ENCODE measurements around the gene NUTF2. TPM values are rescaled to one million over a fixed set of nuclear protein-coding genes. Genes with fewer than 3 reads are reported as not detected.

The NUTF2 gene
- total RNA-seq, 1 experiment from 2014 or later = 200 TPM

- no peak for TF ChIP-seq ARID4B (CRISPR knock-in tag; IDR thresholded peaks at IDR 0.05; ENCODE audit: borderline replicate concordance)
- TF ChIP-seq FOXP1 (CRISPR knock-in tag; IDR thresholded peaks at IDR 0.05; ENCODE audit: borderline replicate concordance) = no peak
- no peak for TF ChIP-seq KAT7 (CRISPR knock-in tag; IDR thresholded peaks at IDR 0.05; ENCODE audit: borderline replicate concordance)
- TF ChIP-seq TEAD1 (CRISPR knock-in tag; IDR thresholded peaks at IDR 0.05) = no peak
- no peak for TF ChIP-seq MLX (CRISPR knock-in tag; IDR thresholded peaks at IDR 0.05)
- no peak for TF ChIP-seq E2F4 (CRISPR knock-in tag; IDR thresholded peaks at IDR 0.05; ENCODE audit: borderline replicate concordance, low read depth)
These were observed 35.8 kb downstream of the NUTF2 start (continued) for GRCh38 chr16:67882374-67883145.

- ATAC-seq (no peak), DNase-seq (ENCODE audit: low spot score) (no peak)
- H3K27ac Mint-ChIP-seq = peak overlapping the region; percentile 40; the same call in 1 of the 2 replicates
- H3K9me3 Mint-ChIP-seq = no peaks in the 10 kb centered on the region
- ChIA-PET CTCF (interaction anchor here (0.5 to 5.5 kb wide), 47 partner anchors 9 to 402 kb away, joined by 3 to 144 read pairs (median 7); partner anchors contain the start of genes CTRL, EDC4, ESRP2 and GFOD2), POLR2A (interaction anchor here (0.6 to 3.8 kb wide), 9 partner anchors 10 to 211 kb away, joined by 3 to 30 read pairs (median 4); partner anchors contain the start of genes PSKH1 and PSMB10)
- H3K4me3 Mint-ChIP-seq = no peak overlapping the region
- H3K36me3 Mint-ChIP-seq = peaks cover 37% of the 10 kb centered on the region
- peaks cover 23% of the 10 kb centered on the region for H3K4me1 Mint-ChIP-seq
- H3K27me3 Mint-ChIP-seq (ENCODE audit: low read depth) = no peaks in the 10 kb centered on the region
- TF ChIP-seq GRHL2 (CRISPR knock-in tag; IDR thresholded peaks at IDR 0.05; ENCODE audit: insufficient replicate concordance, severe bottlenecking) = no peak
- no peak for TF ChIP-seq IRF1 (CRISPR knock-in tag; IDR thresholded peaks at IDR 0.05)
- no peak for TF ChIP-seq ZNF423 (CRISPR knock-in tag; IDR thresholded peaks at IDR 0.05)
- TF ChIP-seq EMX1 (CRISPR knock-in tag; IDR thresholded peaks at IDR 0.05) = no peak
- TF ChIP-seq ZNF425 (CRISPR knock-in tag; conservative IDR thresholded peaks at IDR 0.05) = no peak
- TF ChIP-seq ZNF396 (CRISPR knock-in tag; IDR thresholded peaks at IDR 0.05; ENCODE audit: borderline replicate concordance) = no peak
- TF ChIP-seq ZNF532 (CRISPR knock-in tag; IDR thresholded peaks at IDR 0.05; ENCODE audit: borderline replicate concordance) = no peak
- TF ChIP-seq NR2C2 (CRISPR knock-in tag; IDR thresholded peaks at IDR 0.05) = no peak
- no peak for TF ChIP-seq ATF2 (CRISPR knock-in tag; IDR thresholded peaks at IDR 0.05; ENCODE audit: borderline replicate concordance, low read depth)
- no peak for TF ChIP-seq ZNF317 (CRISPR knock-in tag; IDR thresholded peaks at IDR 0.05; ENCODE audit: borderline replicate concordance, low read depth)
These were observed 36.6 kb downstream of the NUTF2 start for GRCh38 chr16:67883146-67883871.

All from WTC11 (cell line).